IPS DF 4.7 (cell line): Measurements from ENCODE around the gene LCN6.
"Not testable (repeated sequence)": the region's sequence is repeated elsewhere in the genome, so short reads cannot be mapped to it uniquely, and the experiment has no call there.

Experiments
- DNase-seq: peaks from one replicate; pipeline ENCODE4 v3.0.0-alpha.2; 2013; ENCODE audit warnings: low spot score; ENCODE audit errors: extremely low read depth

LCN6 gene

GRCh38 chr9:136760424-136760823, 12.1 kb upstream of the LCN6 start:
- no peak for DNase-seq

DNA sequence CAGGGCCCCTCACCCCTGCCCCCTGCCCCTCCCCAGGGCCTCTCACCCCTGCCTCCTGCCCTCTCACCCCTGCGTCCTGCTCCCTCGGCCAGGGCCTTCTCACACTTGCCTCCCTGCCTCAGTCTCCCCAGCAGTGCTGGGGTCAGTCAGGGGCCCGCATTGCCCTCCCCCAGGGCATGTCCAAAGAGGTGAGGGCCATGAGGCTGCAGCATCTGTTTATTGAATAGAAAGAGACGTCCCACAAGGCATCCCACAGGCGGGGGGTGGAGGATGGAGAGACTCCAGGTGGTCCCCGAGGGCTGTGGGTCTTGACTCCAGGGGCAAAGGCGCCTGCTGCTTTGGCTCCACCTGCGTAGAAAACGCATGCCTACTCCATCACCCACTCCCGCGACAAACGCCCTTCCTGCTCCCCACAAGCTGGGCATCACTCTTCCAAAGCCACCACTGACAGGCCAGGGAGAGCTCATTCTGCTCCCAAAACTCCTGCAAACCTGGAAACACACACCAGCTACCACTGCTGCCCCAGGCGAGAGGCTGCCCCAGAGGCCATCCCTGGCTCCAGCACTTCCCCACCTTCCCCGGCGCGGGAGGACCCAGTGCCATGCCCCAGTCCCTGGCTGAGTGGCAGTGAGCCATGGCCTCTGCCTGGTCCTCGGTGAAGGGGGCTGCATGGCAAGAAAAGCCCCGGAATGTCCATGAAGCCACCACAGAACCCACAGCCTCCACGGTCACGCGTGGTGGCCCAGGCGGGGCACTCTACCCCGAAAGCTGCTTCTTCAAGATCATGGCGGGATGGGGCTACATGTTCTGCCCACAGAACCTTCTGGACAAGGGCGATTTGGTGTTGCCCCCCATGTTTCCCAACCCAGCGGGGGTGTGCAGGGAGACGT, 11.4 kb upstream of the LCN6 start:
- no peak for DNase-seq

GRCh38 chr9:136759001-136759400, 10.7 kb upstream of the LCN6 start:
- DNase-seq = no peak

DNA sequence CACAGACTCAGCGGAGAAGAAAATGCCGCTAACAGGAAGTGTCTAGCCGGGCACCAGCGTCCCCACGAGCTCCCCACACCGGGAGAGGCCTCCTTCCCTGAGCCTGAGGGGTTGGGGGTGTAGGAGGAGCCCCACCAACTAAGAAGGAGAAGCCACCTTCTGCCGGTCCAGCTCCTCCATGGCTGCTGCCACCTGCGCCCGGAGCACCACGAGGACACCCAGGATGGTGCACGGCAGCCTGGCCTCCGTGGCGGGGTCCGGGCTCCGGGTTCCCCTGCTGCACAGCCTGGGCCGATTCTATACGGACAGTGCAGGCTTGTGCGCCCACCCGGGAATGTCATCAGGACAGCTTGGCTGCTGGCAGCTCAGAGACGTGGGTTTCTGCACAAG, 9.4 kb upstream of the LCN6 start:
- DNase-seq = no peak

- no peak for DNase-seq
Measured at GRCh38 chr9:136757328-136757727, 9.0 kb upstream of the LCN6 start.

GRCh38 chr9:136756836-136757235, 8.5 kb upstream of the LCN6 start:
- no peak for DNase-seq

DNA sequence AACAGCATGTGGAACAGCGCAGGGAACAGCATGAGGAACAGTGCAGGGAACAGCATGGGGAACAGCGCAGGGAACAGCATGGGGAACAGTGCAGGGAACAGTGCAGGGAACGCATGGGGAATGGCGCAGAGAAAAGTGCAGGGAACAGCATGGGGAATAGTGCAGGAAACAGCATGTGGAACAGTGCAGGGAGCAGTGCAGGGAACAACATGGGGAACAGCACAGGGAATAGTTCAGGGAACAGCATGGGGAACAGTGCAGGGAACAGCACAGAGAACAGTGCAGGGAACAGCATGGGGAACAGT, 7.8 kb upstream of the LCN6 start:
- DNase-seq = no peak

- not testable (repeated sequence) for DNase-seq
Measured at GRCh38 chr9:136755302-136756133, 7.2 kb upstream of the LCN6 start.

GRCh38 chr9:136754626-136755301, 6.4 kb upstream of the LCN6 start:
- no peak for DNase-seq

GRCh38 chr9:136754059-136754572, 5.8 kb upstream of the LCN6 start:
- no peak for DNase-seq

DNA sequence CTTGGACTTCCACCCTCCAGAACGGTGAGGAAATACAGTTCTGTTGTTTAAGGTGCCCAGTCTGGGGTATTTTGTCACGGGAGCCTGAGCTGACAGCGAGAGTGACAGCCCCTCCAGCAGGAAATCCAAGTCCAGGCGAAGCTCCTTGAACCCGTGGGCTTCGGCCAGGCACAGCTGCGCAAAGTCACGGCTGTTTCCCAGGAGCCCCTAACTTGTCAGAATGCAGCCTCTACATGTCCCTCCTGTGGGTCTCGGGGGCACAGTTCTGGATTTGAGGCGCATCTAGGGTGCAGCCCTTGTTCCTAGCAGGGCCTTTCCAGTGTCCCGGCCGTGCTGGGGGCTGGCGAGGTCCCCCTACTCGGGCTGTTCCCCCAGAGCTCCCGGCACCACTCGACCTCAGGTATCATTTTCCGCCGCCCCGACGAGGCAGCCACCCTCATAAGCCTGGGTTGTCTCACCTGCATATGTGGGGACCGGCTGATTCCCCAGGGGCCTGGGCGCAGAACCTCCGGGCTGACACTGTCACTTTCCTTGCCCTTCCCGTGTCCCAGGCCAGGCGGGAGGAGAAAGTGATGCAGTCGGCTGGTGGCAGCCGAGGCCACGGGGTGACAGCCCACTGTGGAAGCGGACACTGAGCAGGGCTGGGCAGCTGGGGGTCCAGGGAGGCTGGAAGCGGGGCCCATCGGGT, 5.2 kb upstream of the LCN6 start:
- no peak for DNase-seq

DNA sequence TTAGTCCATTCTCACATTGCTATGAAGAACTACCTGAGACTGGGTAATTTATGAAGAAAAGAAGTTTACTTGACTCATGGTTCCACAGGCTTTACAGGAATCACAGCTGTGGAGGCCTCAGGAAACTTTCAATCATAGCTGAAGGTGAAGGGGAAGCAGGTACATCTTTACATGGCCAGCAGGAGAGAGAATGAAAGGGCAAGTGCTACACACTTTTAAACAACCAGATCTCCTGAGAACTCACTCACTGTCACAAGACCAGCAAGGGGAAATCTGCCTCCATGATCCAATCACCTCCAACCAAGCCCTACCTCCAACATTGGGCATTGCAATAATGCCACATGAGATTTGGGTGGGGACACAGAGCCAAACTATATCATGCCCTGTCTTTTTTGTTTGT, 3.5 kb upstream of the LCN6 start:
- no peak for DNase-seq

DNA sequence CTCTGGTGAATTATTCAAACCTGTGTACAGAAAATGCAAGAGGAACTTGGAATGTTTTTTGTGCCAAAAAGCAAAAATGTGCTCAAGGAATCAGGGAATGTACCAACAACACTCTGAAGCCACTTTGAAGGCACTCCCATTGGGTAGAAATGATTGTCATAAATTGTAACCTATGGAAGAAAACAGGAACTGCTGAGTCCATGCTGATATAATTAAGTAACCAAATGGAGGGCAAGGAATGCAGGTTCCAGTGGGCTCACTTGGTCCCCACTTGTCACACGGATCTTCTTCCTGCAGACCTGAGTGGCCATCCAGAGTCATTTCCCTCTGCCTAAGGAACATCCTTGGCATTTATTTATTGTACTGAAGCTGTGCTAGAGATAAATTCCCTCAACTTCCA, 2.9 kb upstream of the LCN6 start:
- no peak for DNase-seq

- DNase-seq = no peak
Measured at GRCh38 chr9:136750526-136750925, 2.2 kb upstream of the LCN6 start.

DNA sequence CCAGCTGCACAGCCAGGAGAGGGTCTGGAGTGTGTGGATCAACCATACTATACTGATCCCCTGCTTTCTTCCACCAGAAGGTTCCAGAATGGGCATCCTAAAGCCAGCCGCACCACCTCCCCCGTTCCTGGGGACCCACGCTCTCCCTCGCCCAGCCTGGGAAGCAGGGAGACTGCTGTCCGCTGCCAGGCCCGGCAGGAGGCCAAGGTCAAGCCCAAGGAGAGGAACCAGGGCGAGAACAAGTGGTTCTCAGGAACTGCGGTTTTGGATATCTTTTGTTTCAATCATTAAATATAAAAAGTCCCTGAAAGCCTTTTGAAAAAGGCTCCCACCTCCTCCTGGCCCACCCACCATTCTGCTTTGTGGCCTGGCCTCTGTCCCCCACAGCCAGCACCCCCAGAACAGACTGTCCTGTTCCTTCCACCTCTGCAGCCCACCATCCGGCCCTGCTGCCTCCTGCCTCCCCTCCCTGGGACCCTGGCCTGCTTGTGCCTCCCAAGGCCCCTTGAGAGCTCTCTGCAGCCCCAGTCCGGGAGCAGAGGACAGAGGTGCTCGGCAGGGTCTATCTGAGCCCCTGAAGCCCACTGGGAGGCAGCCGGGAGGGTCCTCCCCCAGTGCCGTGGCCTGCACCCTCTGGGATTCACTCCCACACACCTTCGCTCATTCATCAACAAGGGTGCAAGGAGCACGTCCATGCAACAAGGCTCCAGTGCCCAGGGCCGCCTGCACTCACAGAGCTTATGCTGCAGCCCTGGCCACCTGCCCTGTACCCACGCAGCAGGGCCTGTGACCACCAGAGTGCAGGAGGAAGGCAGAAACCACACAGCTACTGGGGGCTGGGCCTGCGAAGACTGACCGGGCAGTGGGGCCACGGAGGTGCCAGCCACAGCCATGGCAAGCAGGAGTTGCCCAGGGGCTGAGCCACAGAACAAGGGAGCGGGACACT, 614 bp upstream of the LCN6 start:
- no peak for DNase-seq

- no peak for DNase-seq
Measured at GRCh38 chr9:136747161-136748060, 914 bp downstream of the LCN6 start.

DNA sequence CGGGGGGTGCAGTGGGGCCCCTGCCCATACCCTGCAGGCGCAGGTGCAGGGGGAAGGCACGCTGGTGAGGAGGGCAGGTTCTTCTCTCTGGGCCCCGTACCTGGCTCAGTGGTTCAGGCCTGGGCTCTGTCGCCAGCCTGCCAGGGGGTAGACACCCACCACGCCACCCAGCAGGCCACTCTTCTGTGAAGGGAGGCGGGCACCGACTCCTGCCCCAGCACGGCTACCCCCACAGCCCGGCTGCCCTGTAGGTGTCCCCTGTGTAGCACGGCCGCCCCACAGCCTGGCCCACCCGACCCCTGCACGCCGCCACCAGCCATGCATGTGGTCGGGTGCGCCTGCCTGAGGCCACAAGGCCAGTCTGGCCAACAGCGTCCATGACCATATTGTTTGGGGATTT, 1.7 kb downstream of the LCN6 start:
- no peak for DNase-seq

DNA sequence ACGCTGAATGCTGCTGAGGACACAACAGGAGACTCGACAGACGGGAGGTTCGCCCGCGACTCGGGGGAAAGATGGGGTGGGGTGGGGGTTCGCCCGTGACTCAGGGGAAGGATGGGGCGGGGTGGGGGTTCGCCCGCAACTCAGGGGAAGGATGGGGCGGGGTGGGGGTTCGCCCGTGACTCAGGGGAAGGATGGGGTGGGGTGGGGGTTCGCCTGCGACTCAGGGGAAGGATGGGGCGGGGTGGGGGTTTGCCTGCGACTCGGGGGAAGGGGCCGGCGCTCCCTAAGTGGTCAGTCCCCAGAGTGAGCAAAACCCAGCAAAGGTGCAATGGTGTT, 2.2 kb downstream of the LCN6 start:
- DNase-seq = no peak

DNA sequence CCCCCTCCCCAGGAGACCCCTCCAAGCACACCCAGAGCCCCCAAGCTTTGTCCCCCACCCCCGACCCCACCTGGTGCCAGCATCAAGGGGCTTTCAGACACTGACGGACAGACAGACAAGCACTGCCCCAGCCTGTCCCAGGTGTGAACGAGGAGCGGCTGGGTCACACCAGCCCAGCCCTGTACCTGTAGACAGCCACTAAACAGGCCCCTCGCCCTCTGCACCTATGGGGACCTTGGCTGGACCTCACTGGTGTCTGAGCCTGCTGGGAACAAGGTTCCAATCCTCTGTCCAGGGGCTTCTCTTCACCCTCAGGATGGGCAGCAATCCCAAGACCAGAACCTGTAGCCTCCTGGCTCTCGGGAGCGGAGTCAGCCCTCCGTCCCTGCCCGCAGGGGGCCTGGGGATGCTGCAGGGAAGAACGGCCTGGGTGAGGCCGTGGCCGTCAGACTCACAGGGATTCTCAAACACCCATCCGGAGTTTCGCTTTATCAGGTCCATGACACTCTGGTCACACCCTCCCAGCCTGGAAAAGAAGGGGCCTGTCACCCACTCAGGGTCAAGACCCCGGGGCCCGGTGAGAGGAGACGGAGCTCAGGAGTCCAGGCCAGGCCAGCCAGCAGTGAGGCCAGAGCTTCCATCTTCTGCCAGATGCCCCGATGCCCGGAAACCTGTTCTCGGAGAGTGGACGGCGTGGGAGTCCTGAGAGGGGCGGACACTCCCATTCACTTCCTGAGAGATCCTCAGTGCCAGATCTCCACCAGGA, 2.8 kb downstream of the LCN6 start:
- DNase-seq = no peak
